HepG2 (cell line): ENCODE results near the gene RAB22A. TPM values are rescaled to one million over a fixed set of nuclear protein-coding genes. Genes with fewer than 3 reads are reported as not detected.

Experiments
- GATAD2A ChIP-seq: IDR thresholded peaks from 2 replicates; pipeline ENCODE4 v1.6.1; 2016
- HMG20B ChIP-seq: conservative IDR thresholded peaks from 2 replicates; pipeline ENCODE4 v1.6.1; 2016; ENCODE audit warnings: missing genetic modification reagents, missing compliant biosample characterization
- NR2F1 ChIP-seq, 2 experiments: fragments of 450-650 bp in 1 of 2; formaldehyde crosslinking in 1 of 2; IDR thresholded peaks; 2 replicates each; pipeline versions ENCODE4 v1.5.0 to v1.6.1; 2016 to 2020; ENCODE audit warnings: mild to moderate bottlenecking in 1 of 2, missing compliant biosample characterization in 1 of 2, missing genetic modification reagents in 1 of 2, moderate library complexity in 1 of 2
- TCF7 ChIP-seq: sonication (generic); IDR thresholded peaks from 2 replicates; pipeline ENCODE4 v1.6.1; 2016; ENCODE audit warnings: antibody characterized with exemption, low read depth
- ZNF235 ChIP-seq: sonication (generic); formaldehyde crosslinking; IDR thresholded peaks from 2 replicates; pipeline ENCODE4 v1.8.1; 2023; ENCODE audit warnings: mild to moderate bottlenecking, missing genetic modification reagents, borderline replicate concordance
- ZNF24 ChIP-seq: fragments of 450-650 bp; IDR thresholded peaks from 2 replicates; pipeline ENCODE4 v1.6.1; 2017; ENCODE audit warnings: antibody characterized with exemption, mild to moderate bottlenecking
- ZNF713 ChIP-seq: sonication (generic); formaldehyde crosslinking; IDR thresholded peaks from 2 replicates; pipeline ENCODE4 v1.4.0; 2020; ENCODE audit warnings: mild to moderate bottlenecking, missing genetic modification reagents
- ZNF878 ChIP-seq: sonication (generic); formaldehyde crosslinking; IDR thresholded peaks from 2 replicates; pipeline ENCODE4 v1.8.1; 2023; ENCODE audit warnings: mild to moderate bottlenecking, missing genetic modification reagents, moderate library complexity
- ZSCAN12 ChIP-seq: sonication (generic); formaldehyde crosslinking; IDR thresholded peaks from 2 replicates; pipeline ENCODE4 v1.9.0; 2021; ENCODE audit warnings: mild to moderate bottlenecking, missing genetic modification reagents
- polyA plus RNA-seq, 8 experiments: library from polyadenylated mRNA; depleted of rRNA in 3 of 8; stranded (reverse) in 7 of 8; unstranded in 1 of 8; fragments of >200 nt; fragmentation: Illumina TruSeq in 4 of 8; extraction: Trizol in 4 of 8; gene quantifications; 2 replicates each; pipeline versions ENCODE4 v1.2.1 to v1.2.3, GENCODE V29; 2011 to 2016; ENCODE audit warnings: low read depth in 4 of 8, missing spikeins in 1 of 8, mixed read lengths in 1 of 8; ENCODE audit not compliant: insufficient read depth in 1 of 8
- total RNA-seq, 5 experiments: library from RNA; depleted of rRNA; stranded (reverse); fragments of >200 nt; fragmentation: Illumina TruSeq; extraction: Trizol; gene quantifications; 2 replicates each; pipeline ENCODE4 v1.2.3, GENCODE V29; 2016; ENCODE audit warnings: low read depth in 1 of 5
- TF ChIP-seq, protein P1 (sequence below): sonication (generic); formaldehyde crosslinking; IDR thresholded peaks from 2 replicates; pipeline ENCODE4 v1.4.0; 2020; ENCODE audit warnings: missing genetic modification reagents
- TF ChIP-seq, protein P2 (sequence below): sonication (generic); formaldehyde crosslinking; IDR thresholded peaks from 2 replicates; pipeline ENCODE4 v1.4.0; 2020; ENCODE audit warnings: missing genetic modification reagents
- TF ChIP-seq, protein P3 (sequence below), 2 experiments: sonication (generic) in 1 of 2; formaldehyde crosslinking in 1 of 2; IDR thresholded peaks; 2 replicates each; pipeline versions ENCODE4 v1.6.1 to v1.9.0; 2014 to 2022; ENCODE audit warnings: antibody characterized with exemption in 1 of 2, borderline replicate concordance in 1 of 2, inconsistent platforms in 1 of 2, low read depth in 1 of 2, missing genetic modification reagents in 1 of 2
- TF ChIP-seq, protein P4 (sequence below): sonication (generic); formaldehyde crosslinking; conservative IDR thresholded peaks from 2 replicates; pipeline ENCODE4 v1.4.0; 2020; ENCODE audit warnings: mild to moderate bottlenecking, missing genetic modification reagents, moderate library complexity
- TF ChIP-seq, protein P5 (sequence below): sonication (generic); formaldehyde crosslinking; IDR thresholded peaks from 2 replicates; pipeline ENCODE4 v1.4.0; 2020; ENCODE audit warnings: missing genetic modification reagents, borderline replicate concordance

The RAB22A gene
- total and polyA plus RNA-seq, 2 of the 13 experiments (the other 11 are each of a cell fraction or from before 2014, with no cell fraction given): 10.7 to 11.2 TPM

DNA sequence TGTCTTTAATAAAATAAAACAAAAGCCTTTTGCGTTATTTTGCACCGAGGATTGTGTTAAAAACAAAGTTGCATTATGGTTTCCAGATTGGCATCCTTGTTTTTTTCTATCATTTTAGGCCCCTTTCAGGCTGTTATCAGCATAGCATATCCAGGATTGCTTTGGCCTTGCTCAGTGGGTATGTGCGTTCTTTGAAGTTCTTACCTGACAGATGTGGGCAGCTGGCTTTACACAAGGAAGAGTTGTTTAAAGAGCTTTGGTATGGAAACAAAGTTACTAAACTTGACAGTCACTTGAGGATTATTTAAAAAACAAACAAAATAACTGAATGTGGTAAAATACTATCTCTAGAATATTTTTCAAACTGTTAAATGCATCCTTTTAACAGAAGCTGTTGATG, 86.1 kb downstream of the RAB22A start (continued):
- TF ChIP-seq, protein P1, sequence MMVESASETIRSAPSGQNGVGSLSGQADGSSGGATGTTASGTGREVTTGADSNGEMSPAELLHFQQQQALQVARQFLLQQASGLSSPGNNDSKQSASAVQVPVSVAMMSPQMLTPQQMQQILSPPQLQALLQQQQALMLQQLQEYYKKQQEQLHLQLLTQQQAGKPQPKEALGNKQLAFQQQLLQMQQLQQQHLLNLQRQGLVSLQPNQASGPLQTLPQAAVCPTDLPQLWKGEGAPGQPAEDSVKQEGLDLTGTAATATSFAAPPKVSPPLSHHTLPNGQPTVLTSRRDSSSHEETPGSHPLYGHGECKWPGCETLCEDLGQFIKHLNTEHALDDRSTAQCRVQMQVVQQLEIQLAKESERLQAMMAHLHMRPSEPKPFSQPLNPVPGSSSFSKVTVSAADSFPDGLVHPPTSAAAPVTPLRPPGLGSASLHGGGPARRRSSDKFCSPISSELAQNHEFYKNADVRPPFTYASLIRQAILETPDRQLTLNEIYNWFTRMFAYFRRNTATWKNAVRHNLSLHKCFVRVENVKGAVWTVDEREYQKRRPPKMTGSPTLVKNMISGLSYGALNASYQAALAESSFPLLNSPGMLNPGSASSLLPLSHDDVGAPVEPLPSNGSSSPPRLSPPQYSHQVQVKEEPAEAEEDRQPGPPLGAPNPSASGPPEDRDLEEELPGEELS (CRISPR knock-in tag): 0 out of 2 replicates have a peak, but pooled peaks have one; percentile 17
- TF ChIP-seq, protein P2, sequence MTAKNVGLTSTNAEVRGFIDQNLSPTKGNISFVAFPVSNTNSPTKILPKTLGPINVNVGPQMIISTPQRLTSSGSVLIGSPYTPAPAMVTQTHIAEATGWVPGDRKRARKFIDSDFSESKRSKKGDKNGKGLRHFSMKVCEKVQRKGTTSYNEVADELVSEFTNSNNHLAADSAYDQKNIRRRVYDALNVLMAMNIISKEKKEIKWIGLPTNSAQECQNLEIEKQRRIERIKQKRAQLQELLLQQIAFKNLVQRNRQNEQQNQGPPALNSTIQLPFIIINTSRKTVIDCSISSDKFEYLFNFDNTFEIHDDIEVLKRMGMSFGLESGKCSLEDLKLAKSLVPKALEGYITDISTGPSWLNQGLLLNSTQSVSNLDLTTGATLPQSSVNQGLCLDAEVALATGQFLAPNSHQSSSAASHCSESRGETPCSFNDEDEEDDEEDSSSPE (CRISPR knock-in tag): no peak
- peak; percentile 81; the same call in 1 of the 2 replicates for TF ChIP-seq HMG20B (CRISPR knock-in tag)
- TF ChIP-seq, protein P3, sequence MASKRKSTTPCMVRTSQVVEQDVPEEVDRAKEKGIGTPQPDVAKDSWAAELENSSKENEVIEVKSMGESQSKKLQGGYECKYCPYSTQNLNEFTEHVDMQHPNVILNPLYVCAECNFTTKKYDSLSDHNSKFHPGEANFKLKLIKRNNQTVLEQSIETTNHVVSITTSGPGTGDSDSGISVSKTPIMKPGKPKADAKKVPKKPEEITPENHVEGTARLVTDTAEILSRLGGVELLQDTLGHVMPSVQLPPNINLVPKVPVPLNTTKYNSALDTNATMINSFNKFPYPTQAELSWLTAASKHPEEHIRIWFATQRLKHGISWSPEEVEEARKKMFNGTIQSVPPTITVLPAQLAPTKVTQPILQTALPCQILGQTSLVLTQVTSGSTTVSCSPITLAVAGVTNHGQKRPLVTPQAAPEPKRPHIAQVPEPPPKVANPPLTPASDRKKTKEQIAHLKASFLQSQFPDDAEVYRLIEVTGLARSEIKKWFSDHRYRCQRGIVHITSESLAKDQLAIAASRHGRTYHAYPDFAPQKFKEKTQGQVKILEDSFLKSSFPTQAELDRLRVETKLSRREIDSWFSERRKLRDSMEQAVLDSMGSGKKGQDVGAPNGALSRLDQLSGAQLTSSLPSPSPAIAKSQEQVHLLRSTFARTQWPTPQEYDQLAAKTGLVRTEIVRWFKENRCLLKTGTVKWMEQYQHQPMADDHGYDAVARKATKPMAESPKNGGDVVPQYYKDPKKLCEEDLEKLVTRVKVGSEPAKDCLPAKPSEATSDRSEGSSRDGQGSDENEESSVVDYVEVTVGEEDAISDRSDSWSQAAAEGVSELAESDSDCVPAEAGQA (IDR thresholded peaks at IDR 0.05; ENCODE audit: low read depth): no peak
- TF ChIP-seq, protein P3 (CRISPR knock-in tag; IDR thresholded peaks at IDR 0.05; ENCODE audit: borderline replicate concordance): no peak
- TF ChIP-seq, protein P4, sequence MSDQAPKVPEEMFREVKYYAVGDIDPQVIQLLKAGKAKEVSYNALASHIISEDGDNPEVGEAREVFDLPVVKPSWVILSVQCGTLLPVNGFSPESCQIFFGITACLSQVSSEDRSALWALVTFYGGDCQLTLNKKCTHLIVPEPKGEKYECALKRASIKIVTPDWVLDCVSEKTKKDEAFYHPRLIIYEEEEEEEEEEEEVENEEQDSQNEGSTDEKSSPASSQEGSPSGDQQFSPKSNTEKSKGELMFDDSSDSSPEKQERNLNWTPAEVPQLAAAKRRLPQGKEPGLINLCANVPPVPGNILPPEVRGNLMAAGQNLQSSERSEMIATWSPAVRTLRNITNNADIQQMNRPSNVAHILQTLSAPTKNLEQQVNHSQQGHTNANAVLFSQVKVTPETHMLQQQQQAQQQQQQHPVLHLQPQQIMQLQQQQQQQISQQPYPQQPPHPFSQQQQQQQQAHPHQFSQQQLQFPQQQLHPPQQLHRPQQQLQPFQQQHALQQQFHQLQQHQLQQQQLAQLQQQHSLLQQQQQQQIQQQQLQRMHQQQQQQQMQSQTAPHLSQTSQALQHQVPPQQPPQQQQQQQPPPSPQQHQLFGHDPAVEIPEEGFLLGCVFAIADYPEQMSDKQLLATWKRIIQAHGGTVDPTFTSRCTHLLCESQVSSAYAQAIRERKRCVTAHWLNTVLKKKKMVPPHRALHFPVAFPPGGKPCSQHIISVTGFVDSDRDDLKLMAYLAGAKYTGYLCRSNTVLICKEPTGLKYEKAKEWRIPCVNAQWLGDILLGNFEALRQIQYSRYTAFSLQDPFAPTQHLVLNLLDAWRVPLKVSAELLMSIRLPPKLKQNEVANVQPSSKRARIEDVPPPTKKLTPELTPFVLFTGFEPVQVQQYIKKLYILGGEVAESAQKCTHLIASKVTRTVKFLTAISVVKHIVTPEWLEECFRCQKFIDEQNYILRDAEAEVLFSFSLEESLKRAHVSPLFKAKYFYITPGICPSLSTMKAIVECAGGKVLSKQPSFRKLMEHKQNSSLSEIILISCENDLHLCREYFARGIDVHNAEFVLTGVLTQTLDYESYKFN (CRISPR knock-in tag): 0 out of 2 replicates have a peak, but pooled peaks have one; percentile 19
- TF ChIP-seq ZNF878: peak; percentile 56; the same call in 1 of the 2 replicates
- TF ChIP-seq ZNF713 (CRISPR knock-in tag): no peak
- TF ChIP-seq, protein P5, sequence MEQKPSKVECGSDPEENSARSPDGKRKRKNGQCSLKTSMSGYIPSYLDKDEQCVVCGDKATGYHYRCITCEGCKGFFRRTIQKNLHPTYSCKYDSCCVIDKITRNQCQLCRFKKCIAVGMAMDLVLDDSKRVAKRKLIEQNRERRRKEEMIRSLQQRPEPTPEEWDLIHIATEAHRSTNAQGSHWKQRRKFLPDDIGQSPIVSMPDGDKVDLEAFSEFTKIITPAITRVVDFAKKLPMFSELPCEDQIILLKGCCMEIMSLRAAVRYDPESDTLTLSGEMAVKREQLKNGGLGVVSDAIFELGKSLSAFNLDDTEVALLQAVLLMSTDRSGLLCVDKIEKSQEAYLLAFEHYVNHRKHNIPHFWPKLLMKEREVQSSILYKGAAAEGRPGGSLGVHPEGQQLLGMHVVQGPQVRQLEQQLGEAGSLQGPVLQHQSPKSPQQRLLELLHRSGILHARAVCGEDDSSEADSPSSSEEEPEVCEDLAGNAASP (CRISPR knock-in tag): 0 out of 2 replicates have a peak, but pooled peaks have one; percentile 22
- no peak for TF ChIP-seq ZNF235 (CRISPR knock-in tag)
- no peak for TF ChIP-seq ZSCAN12
- TF ChIP-seq TCF7: peak; percentile 92
- no peak for TF ChIP-seq NR2F1 (CRISPR knock-in tag; IDR thresholded peaks at IDR 0.05)
- peak; percentile 71 for TF ChIP-seq GATAD2A (CRISPR knock-in tag)
- no peak for TF ChIP-seq ZNF24
